Measurements from ENCODE around the gene FCGR3B. TPM values are rescaled to one million over a fixed set of nuclear protein-coding genes. Genes with fewer than 3 reads are reported as not detected.
"Not testable (repeated sequence)": the region's sequence is repeated elsewhere in the genome, so short reads cannot be mapped to it uniquely, and the experiment has no call there.

The FCGR3B gene
- total RNA-seq, 1 experiment from 2014 or later: not detected

DNA sequence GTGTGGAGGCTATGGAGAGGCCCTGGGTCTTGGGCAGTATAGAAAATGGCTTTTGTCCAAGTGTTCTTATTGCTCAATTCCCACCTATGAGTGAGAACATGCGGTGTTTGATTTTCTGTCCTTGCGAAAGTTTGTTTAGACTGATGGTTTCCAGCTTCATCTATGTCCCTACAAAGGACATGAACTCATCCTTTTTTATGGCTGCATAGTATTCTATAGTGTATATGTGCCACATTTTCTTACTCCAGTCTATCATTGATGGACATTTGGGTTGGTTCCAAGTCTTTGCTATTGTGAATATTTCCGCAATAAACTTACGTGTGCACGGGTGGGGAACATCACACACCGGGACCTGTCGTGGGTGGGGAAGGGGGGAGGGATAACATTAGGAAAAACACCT, 10.6 kb downstream of the FCGR3B start:
- H3K36me3 ChIP-seq (ENCODE audit: low read depth, low read length); POLR2A ChIA-PET (ENCODE audit: unreplicated experiment); ATAC-seq; H3K9ac ChIP-seq (ENCODE audit: low read length); H3K4me1 ChIP-seq (ENCODE audit: insufficient read depth, low read length); H3K9me2 ChIP-seq (replicated peaks; ENCODE audit: low read length); H3K27ac ChIP-seq (ENCODE audit: low read length); BruUV-seq (replicated peaks); CTCF ChIA-PET; H3K27me3 ChIP-seq (ENCODE audit: low read length); H4K20me1 ChIP-seq (ENCODE audit: low read length); DNase-seq; H3K9me3 ChIP-seq (ENCODE audit: low read length); H3K79me2 ChIP-seq (ENCODE audit: low read length); H2AFZ ChIP-seq (ENCODE audit: low read length); intact Hi-C loops (cut with micrococcal nuclease); H3F3A ChIP-seq (ENCODE audit: low read length, unreplicated experiment): not testable (repeated sequence)
- peak overlapping the region; percentile 72; the same call in 1 of the 2 replicates for H3K4me2 ChIP-seq (ENCODE audit: low read length)
- H3K4me3 ChIP-seq (ENCODE audit: low read length): peak overlapping the region; percentile 69

DNA sequence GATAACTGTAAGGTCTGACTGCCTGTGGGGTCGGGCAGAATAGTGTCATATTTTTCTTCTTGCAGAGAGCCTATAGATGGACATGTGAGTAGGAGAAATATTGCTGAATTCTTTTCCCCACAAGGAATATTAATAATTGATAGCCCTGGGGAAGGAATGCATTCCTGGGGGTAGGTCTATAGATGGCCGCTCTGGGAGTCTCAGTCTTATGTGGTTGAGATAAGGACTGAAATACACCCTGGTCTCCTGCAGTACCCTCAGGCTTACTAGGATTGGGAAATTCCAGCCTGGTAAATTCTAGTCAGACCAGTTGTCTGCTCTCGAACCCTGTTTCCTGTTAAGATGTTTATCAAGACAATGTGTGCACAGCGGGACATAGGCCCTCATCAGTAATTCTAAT, 12.5 kb downstream of the FCGR3B start:
- H3K4me1 ChIP-seq (ENCODE audit: insufficient read depth, low read length); H4K20me1 ChIP-seq (ENCODE audit: low read length); POLR2A ChIA-PET (ENCODE audit: unreplicated experiment); H3K9ac ChIP-seq (ENCODE audit: low read length); H3K27ac ChIP-seq (ENCODE audit: low read length); BruUV-seq (replicated peaks); H2AFZ ChIP-seq (ENCODE audit: low read length); H3K4me2 ChIP-seq (ENCODE audit: low read length); H3K79me2 ChIP-seq (ENCODE audit: low read length); CTCF ChIA-PET; DNase-seq; H3K9me2 ChIP-seq (replicated peaks; ENCODE audit: low read length); H3K27me3 ChIP-seq (ENCODE audit: low read length); H3K9me3 ChIP-seq (ENCODE audit: low read length); H3F3A ChIP-seq (ENCODE audit: low read length, unreplicated experiment); H3K36me3 ChIP-seq (ENCODE audit: low read depth, low read length); H3K4me3 ChIP-seq (ENCODE audit: low read length); ATAC-seq: not testable (repeated sequence)
- intact Hi-C loops (cut with micrococcal nuclease): loop anchor here (10.0 kb wide), 1 partner anchor 54 kb away; no protein-coding TSS in a partner anchor

DNA sequence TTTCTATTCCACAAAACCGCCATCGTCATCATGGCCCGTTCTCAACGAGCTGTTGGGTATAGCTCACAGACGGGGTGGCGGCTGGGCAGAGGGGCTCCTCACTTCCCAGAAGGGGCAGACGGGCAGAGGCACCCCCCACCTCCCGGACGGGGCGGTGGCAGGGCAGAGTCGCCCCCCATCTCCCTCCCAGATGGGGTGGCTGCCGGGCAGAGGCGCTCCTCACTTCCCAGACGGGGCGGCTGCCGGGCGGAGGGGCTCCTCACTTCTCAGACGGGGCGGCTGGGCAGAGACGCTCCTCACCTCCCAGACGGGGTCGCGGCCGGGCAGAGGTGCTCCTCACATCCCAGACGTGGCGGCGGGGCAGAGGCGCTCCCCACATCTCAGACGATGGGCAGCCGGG, 14.6 kb downstream of the FCGR3B start:
- POLR2A ChIA-PET (ENCODE audit: unreplicated experiment); H3K4me1 ChIP-seq (ENCODE audit: insufficient read depth, low read length); H3K27ac ChIP-seq (ENCODE audit: low read length); DNase-seq; BruUV-seq (replicated peaks); H3K4me3 ChIP-seq (ENCODE audit: low read length); H3F3A ChIP-seq (ENCODE audit: low read length, unreplicated experiment); H3K79me2 ChIP-seq (ENCODE audit: low read length); H3K9ac ChIP-seq (ENCODE audit: low read length); H3K9me2 ChIP-seq (replicated peaks; ENCODE audit: low read length); H3K9me3 ChIP-seq (ENCODE audit: low read length); CTCF ChIA-PET; H4K20me1 ChIP-seq (ENCODE audit: low read length); H2AFZ ChIP-seq (ENCODE audit: low read length); H3K4me2 ChIP-seq (ENCODE audit: low read length); H3K36me3 ChIP-seq (ENCODE audit: low read depth, low read length); ATAC-seq; H3K27me3 ChIP-seq (ENCODE audit: low read length): not testable (repeated sequence)
- intact Hi-C loops (cut with micrococcal nuclease): loop anchor here (10.0 kb wide), 1 partner anchor 52 kb away; no protein-coding TSS in a partner anchor

DNA sequence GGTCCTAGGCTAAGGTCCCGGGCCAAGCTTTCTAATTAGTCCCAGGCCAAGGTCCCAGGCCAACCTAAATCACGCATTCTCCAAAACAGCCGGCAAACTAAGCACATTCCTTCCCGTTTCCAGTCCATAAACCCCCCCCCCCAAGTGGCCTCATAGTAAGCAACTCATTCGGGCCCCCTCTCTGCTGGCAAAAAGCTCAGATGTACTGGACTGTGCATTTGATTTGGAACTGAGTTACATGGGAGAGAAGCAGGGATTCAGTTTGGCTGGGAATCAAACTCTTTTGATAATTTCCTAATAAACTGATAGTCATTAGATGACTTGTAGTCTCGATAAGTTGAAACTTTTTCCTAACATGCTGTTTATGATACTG, 17.8 kb downstream of the FCGR3B start:
- H3K9me2 ChIP-seq (replicated peaks; ENCODE audit: low read length); H4K20me1 ChIP-seq (ENCODE audit: low read length); H3F3A ChIP-seq (ENCODE audit: low read length, unreplicated experiment); ATAC-seq; H3K27me3 ChIP-seq (ENCODE audit: low read length); DNase-seq; POLR2A ChIA-PET (ENCODE audit: unreplicated experiment); CTCF ChIA-PET; H3K36me3 ChIP-seq (ENCODE audit: low read depth, low read length); H3K79me2 ChIP-seq (ENCODE audit: low read length); BruUV-seq (replicated peaks); H3K4me1 ChIP-seq (ENCODE audit: insufficient read depth, low read length); H3K9me3 ChIP-seq (ENCODE audit: low read length): not testable (repeated sequence)
- Histone ChIP-seq H3K4me2 (ENCODE audit: low read length) (peak overlapping the region; percentile 84), H3K9ac (ENCODE audit: low read length) (peak overlapping the region; percentile 56), H2AFZ (ENCODE audit: low read length) (peak overlapping the region; percentile 87), H3K4me3 (ENCODE audit: low read length) (peak overlapping the region; percentile 66), H3K27ac (ENCODE audit: low read length) (peak overlapping the region; percentile 40; the same call in 1 of the 2 replicates)
- intact Hi-C loops (cut with micrococcal nuclease): loop anchor here (2.0 to 10.0 kb wide), 2 partner anchors 48 to 126 kb away; no protein-coding TSS in a partner anchor

DNA sequence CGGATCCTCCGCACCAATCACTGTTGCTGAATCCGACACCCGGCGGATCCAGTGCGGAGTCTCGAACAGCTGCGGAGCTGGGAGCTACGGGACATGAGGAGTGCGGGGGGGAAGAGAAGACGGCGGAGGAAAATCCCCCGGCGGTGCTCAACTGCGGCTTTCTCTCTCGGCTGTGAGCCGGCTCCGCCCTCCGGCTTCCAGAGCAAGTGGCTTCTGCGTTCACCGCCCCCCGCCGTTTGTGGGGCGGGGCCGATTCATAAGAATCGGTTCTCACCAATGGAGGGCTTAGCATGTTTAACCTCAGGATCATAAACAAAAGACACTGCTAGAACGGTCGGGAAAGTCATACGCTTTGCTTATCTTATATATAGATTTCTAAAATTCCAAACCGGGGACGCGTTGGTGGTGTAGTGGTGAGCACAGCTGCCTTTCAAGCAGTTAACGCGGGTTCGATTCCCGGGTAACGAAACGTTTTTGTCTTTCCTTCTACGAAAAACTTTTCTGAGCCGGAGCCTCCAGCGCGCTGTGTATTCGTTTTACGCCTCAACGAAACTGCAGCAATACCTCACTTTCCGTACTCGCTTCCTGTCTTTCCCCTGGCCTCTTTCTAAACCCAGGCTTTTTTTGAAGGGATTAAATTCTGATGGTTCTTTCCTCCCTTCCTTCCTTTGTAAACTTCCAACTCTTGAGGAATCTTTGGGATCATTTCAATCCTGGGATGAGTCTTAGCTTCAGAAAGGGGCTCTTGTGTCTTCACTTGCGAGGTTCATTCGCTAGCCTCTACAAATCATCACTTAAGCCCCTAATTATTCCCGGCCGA, 18.4 kb downstream of the FCGR3B start:
- H3K9me2 ChIP-seq (replicated peaks; ENCODE audit: low read length); H3K79me2 ChIP-seq (ENCODE audit: low read length); POLR2A ChIA-PET (ENCODE audit: unreplicated experiment); H4K20me1 ChIP-seq (ENCODE audit: low read length); H3K27me3 ChIP-seq (ENCODE audit: low read length); H3K4me1 ChIP-seq (ENCODE audit: insufficient read depth, low read length); H3F3A ChIP-seq (ENCODE audit: low read length, unreplicated experiment); H3K9me3 ChIP-seq (ENCODE audit: low read length); H3K36me3 ChIP-seq (ENCODE audit: low read depth, low read length): not testable (repeated sequence)
- H3K4me3 ChIP-seq (ENCODE audit: low read length): peak overlapping the region; percentile 66
- peak overlapping the region; percentile 56 for H3K9ac ChIP-seq (ENCODE audit: low read length)
- H2AFZ ChIP-seq (ENCODE audit: low read length): peak overlapping the region; percentile 87
- peak overlapping the region; percentile 84 for H3K4me2 ChIP-seq (ENCODE audit: low read length)
- TSS peak; percentile 76 for BruUV-seq (replicated peaks)
- CTCF ChIA-PET: interaction anchor here (1.1 kb wide), 1 partner anchor 126 kb away, joined by 6 read pairs; no protein-coding TSS in a partner anchor
- ATAC-seq: peak; percentile 84
- peak; percentile 99 for DNase-seq
- peak overlapping the region; percentile 40; the same call in 1 of the 2 replicates for H3K27ac ChIP-seq (ENCODE audit: low read length)
- intact Hi-C loops (cut with micrococcal nuclease): loop anchor here (2.0 to 10.0 kb wide), 2 partner anchors 48 to 126 kb away; no protein-coding TSS in a partner anchor

DNA sequence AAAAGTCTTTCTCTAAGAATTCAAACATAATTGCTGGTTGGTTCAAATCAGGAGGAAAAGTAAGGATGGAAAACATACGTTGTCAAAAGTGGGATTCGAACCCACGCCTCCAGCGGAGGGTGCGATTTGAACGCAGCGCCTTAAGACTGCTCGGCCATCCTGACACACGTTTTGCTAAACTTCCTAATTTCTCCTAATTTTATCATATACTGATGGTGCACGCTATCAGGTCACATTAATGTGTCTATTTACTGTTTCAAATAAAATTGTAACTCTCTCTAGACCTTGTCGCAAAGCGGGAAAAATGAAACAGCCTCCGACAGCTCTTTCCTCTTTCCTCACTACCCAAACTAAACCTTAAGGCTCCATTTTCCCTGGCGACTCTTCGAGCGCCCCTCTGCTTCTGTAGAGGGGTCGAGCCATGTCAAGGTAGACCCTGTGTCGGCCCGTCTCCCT, 19.1 kb downstream of the FCGR3B start:
- H3K9me2 ChIP-seq (replicated peaks; ENCODE audit: low read length); H3K9me3 ChIP-seq (ENCODE audit: low read length); H3F3A ChIP-seq (ENCODE audit: low read length, unreplicated experiment); H3K4me1 ChIP-seq (ENCODE audit: insufficient read depth, low read length); H3K27me3 ChIP-seq (ENCODE audit: low read length); H3K36me3 ChIP-seq (ENCODE audit: low read depth, low read length); POLR2A ChIA-PET (ENCODE audit: unreplicated experiment); H3K79me2 ChIP-seq (ENCODE audit: low read length); H4K20me1 ChIP-seq (ENCODE audit: low read length): not testable (repeated sequence)
- H3K4me2 ChIP-seq (ENCODE audit: low read length): peak overlapping the region; percentile 84
- peak overlapping the region; percentile 73 for H2AFZ ChIP-seq (ENCODE audit: low read length)
- ATAC-seq (peak; percentile 2; the same call in 1 of the 2 replicates), DNase-seq (peak; percentile 44)
- intact Hi-C loops (cut with micrococcal nuclease): loop anchor here (2.0 to 10.0 kb wide), 3 partner anchors 47 to 127 kb away; no protein-coding TSS in a partner anchor
- peak overlapping the region; percentile 66 for H3K4me3 ChIP-seq (ENCODE audit: low read length)
- TSS peak; percentile 86 for BruUV-seq (replicated peaks)
- CTCF ChIA-PET: interaction anchor here (1.1 kb wide), 1 partner anchor 127 kb away, joined by 6 read pairs; no protein-coding TSS in a partner anchor
- peak overlapping the region; percentile 7 for H3K9ac ChIP-seq (ENCODE audit: low read length)
- H3K27ac ChIP-seq (ENCODE audit: low read length): 0 out of 2 replicates have a peak overlapping the region, but pooled peaks have one; percentile 19
